Effector CD8-positive, alpha-beta T cell (primary cell): Measurements from ENCODE around the gene H2BK1.

Experiments
- DNase-seq: peaks from one replicate; lab custom pipeline; 2025; lab: John Stamatoyannopoulos, UW

The H2BK1 gene

GRCh38 chr7:151179287-151179860, 30.9 kb downstream of the H2BK1 start:
- no peak for DNase-seq

DNA sequence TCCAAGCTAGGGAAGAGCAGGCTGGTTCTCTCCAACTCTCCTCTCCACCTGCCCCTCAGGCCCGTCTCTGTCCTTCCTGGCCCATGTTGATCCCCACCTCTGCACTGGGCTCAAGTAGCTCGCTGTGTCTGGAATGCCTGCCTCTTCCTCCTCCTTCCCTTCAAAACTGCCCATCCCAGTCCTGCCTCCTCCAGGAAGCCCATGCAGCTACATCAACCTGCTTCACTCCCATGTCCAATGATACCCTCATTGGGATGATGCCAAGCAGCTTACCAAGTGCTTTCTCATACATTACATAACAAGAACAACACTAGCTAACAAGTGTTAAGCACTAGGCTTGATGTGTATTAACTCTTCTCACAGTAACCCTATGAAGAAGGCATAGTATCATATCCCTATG, 31.5 kb downstream of the H2BK1 start:
- no peak for DNase-seq

DNA sequence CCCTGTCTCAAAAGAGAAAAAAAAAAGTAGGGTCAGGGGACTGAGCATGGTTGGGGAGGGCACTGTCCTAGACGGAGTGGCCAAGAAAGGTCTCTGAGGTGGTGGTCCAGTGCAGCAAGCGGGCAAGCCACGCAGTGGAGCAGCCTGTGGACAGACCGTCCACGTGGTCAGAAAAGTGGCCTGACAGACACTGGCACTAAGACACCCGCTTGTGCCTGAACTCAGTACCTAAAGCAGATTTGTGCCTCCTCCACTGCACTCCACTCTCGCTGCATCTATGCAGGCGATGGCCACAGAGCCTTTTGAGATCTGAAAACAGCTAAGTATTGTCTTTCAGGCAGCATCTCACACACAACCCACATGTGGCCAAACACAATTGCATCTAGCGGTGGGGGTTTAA, 32.1 kb downstream of the H2BK1 start:
- no peak for DNase-seq

DNA sequence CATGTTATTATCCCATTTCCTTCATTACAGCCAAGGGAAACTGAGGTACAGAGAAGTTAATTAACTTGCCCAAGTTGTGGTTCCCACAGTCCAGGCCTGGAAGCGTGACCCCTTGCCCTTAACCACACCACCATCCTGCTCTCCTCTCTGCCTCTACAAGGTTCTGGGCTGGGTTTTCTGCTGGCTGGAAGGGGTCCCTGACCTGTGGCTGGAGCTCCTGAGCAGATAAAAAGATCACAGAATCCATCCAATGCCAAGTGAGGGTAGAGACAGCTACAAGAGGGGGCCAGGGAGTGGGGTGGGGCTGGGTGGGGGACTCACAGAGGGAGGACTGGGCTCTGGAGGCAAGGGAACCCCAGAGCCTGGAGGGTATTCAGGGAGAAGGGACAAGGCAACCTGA, 33.0 kb downstream of the H2BK1 start:
- no peak for DNase-seq

GRCh38 chr7:151176401-151176800, 33.9 kb downstream of the H2BK1 start:
- no peak for DNase-seq

- DNase-seq: no peak
Observed at GRCh38 chr7:151175793-151176311, 34.4 kb downstream of the H2BK1 start.

DNA sequence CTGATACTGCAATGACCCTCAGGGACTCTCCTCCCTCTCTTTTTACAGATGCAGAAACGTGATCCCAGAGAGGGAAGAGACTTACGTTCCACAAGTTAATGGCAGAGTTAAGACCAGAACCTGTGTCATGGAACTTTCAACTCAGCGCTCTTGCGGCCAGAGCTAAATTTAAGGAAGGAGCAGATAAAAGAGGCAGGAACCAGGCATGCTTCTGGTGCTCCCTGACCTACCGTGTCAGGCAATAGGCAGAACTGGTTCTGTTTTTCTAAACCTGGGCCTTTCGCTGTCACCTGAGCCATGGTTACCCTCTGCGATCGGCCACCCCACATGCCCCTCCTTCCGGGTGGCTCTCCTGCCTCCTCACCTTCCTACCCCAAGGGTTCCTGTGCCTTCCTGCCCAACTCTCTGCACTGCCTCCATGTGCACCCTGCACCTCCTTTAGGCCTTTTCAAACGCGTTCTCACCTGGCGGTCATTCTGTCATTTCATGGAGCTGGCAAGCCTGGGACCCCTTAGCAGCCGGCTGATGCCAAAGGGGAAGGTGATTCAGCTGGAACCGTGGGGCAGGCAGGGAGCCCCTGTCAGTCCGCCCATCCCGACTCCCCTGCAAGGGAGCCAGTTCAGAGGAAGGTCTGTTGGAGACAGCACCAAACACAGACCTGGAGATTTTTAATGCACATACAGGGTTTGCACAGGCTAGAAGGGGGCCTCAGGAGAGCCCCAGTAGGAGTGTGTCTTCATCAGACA, 35.1 kb downstream of the H2BK1 start:
- no peak for DNase-seq

DNA sequence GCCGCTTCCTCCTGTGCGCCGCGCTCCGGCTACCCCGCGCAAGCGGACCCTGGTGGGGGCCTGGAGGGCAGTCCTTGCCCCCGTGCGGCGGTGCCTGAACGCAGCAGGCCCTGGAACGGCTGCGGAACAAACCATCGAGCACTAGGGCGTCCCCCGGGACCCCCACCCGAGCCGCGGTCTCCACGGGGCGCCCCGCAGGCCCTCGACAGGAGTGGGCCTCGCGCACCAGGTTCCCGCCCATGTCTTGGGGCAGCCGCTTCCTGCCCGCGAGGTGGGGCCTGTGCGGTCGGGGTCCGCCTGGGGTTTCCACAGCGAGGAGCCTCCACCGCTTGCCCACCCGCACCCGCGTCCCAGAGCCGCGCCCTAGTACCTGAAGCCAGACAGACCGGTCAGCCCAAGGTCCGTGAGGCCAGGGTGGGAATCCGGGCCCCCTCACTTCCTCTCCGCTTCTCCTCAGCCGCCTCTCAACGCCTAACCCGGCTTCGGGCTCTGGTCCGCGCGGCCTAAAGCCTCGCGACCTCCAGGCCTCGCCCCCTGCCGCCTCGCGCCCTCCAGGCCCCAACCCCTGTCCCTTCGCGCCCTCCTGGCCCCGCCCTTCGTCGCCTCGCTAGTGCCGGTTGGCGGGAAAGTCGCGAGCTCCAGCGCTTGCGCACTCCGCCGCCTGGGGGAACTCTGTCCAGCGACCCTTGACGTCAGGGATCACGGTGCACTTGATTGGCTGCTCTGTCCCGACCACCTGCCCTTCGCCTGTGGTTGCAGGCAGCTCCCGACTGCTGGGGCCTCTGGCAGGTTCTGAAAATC, 35.8 kb downstream of the H2BK1 start:
- DNase-seq: no peak

- DNase-seq: no peak
Observed at GRCh38 chr7:151173386-151174245, 36.7 kb downstream of the H2BK1 start.

DNA sequence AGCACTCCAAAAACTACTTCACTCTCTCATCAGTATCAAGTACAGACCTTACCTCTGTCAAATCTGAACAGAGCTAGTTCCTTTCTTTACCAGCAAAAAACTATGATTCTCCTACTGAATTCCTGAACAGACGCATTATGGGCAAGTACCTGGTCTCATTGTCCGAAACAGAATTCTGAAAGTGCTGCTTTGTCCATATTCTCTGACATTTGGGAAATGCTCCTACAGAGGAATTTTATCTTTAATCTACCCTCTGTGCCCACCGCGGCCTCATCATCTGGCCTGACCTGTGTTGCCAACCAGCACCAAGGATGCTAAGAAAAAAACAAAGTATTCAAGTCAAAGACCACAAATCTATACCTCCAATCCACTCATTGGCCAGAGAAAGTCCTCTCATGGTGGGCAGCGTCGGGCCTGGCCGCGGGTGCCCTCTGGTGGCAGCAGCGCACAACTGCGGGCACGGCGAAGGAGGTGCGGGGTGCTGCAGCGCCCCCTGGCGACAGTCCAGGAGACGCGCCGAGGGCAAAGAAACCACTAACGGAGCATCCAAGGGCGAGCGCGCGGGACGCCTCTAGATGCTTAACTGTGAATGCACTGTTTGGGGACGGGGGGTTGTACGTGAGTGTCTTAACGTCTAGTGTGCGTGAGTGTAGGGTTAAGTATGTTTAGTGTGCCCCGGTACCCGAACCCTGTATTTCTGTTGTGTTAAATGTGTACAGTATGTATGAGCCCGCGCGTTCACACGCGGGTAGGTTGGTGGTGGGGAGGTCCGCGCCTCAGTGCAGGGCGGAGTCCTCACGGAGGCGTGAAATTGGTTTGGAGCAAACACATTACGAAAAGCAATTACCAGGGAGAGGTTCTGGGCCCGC, 37.8 kb downstream of the H2BK1 start:
- peak; percentile 73 for DNase-seq

- no peak for DNase-seq
Observed at GRCh38 chr7:151168787-151169162, 41.5 kb downstream of the H2BK1 start.

- peak; percentile 32 for DNase-seq
Observed at GRCh38 chr7:151168003-151168786, 42.1 kb downstream of the H2BK1 start.

DNA sequence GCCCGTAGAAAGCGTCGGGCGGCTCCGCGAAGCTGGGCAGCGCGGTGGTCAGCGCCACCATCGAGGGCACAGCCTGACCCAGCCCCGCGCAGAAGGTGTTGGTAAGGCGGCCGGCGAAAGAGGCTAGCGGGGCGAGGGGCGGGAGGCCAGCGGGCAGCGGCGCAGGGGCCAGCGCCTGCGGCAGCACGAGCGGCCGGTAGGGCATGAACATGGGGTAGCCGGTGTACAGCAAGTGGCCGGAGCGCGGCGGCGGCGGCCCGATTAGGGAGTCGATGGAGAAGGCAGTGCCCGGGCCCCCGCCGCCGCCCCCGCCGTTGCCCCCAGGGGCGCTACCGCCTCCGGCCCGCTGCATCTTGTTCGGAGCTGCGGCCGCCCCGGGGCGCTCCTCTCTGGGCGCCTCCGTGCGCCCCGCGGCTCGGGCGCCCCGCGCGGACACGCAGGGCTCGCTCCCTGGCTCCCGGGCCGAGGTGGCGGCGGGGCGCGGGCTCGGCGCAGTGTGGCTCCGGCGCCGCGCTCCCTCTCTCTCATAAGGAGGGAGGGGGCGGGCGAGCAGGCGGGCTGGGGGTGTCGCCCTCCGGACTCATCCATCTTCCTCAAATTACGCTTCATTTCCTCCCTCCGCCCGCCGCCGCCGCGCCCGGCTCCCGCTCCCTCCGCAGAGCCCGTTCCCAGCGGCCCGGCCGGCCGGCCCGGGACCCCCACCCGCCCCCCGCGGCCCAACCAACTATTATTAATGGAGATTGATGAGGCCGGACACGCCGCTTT, 42.9 kb downstream of the H2BK1 start, which contains the start of gene GBX1:
Gene GBX1 (minus strand): TSS at position 498 of the 765 bp plus-strand sequence. CDS start 146 bp downstream, at position 352.
- DNase-seq: no peak

DNA sequence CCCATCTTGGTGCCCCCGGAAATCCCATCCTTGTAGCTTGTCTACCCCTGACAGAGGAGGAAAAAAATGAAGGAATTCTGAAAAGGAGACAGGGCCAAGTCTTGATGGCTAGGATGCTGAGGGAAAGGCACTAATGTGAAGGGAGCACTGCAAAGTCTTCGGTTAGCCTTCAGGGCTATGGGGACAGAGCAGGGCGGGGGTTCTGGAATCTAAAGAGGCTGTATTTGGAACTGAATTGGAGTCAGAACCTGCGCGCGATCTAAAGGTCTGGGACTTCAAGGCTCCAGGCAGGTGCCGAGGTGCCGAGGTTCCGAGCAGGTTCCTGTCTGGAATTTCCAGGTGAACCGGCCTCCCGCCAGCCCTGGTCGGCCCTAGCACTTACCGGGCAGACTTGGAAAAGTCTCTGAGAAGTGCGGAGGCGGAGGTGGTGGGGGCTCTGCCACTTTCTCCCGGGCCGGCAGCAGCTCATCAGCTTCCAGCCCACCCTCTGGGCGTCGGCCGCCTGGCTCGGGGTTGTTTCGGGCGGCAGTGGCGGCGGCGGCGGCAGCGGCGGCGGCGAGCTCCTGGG, 43.6 kb downstream of the H2BK1 start:
- DNase-seq: no peak

DNA sequence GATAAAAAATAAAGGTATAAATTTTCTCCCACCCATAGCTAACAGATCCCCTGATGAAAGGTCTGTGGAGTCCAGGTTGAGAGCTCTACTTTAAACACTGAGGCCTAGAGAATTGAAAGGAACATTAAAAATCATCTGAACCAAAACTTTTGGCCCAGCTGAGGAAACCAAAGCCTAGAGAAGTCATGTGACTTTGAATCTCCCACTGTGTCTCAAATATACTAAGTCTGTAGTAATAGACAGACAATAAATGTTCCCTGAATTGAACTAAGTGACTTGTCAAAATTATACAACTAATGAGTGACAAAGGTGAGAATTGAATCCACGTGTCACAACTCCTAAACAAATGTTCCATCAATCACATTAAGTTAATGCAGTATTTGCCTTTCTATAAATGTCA, 48.5 kb downstream of the H2BK1 start:
- no peak for DNase-seq
